HG03571 (cell line): ENCODE data around the gene PRAC2.
"Not testable (repeated sequence)": the region's sequence is repeated elsewhere in the genome, so short reads cannot be mapped to it uniquely, and the experiment has no call there.

Experiments
- ATAC-seq: cut with Tn5 transposase; IDR thresholded peaks from one replicate; pipeline ENCODE4 v1.9.1; 2021; ENCODE audit not compliant: unreplicated experiment

Gene PRAC2

GRCh38 chr17:48722915-48723422 is at the start of gene PRAC2:
PRAC2 (plus strand) TSS chr17:48723185; CDS start chr17:48724411, 1,226 bp downstream.
- ATAC-seq, result no peak

- ATAC-seq, result no peak
These were observed 45.9 kb upstream of the PRAC2 start for GRCh38 chr17:48676963-48677558.

GRCh38 chr17:48678141-48678971 is 44.6 kb upstream of the PRAC2 start:
- ATAC-seq, result no peak

- no peak for ATAC-seq
These were observed 43.4 kb upstream of the PRAC2 start for GRCh38 chr17:48679385-48680096.

GRCh38 chr17:48681609-48682008 is 41.4 kb upstream of the PRAC2 start:
- ATAC-seq, result no peak

- ATAC-seq, result no peak
These were observed 32.3 kb upstream of the PRAC2 start for GRCh38 chr17:48690655-48691054.

GRCh38 chr17:48692049-48692448 is 30.9 kb upstream of the PRAC2 start:
- no peak for ATAC-seq

- ATAC-seq, result no peak
These were observed 29.8 kb upstream of the PRAC2 start for GRCh38 chr17:48693178-48693577.

- ATAC-seq, result no peak
These were observed 21.0 kb upstream of the PRAC2 start for GRCh38 chr17:48701864-48702532.

GRCh38 chr17:48704361-48705248 is 18.4 kb upstream of the PRAC2 start:
- ATAC-seq, result no peak

GRCh38 chr17:48711128-48711527 is 11.9 kb upstream of the PRAC2 start:
- ATAC-seq, result no peak

- ATAC-seq, result no peak
These were observed 7.2 kb upstream of the PRAC2 start for GRCh38 chr17:48715496-48716399.

GRCh38 chr17:48716549-48716948 is 6.4 kb upstream of the PRAC2 start:
- not testable (repeated sequence) for ATAC-seq

GRCh38 chr17:48717367-48718226 is 5.4 kb upstream of the PRAC2 start:
- ATAC-seq, result no peak

- no peak for ATAC-seq
These were observed 4.7 kb upstream of the PRAC2 start for GRCh38 chr17:48718227-48718760.

- ATAC-seq, result no peak
These were observed 4.0 kb upstream of the PRAC2 start for GRCh38 chr17:48718761-48719641.
